Erythroblast (primary cell): Measurements from ENCODE around the gene KMT2D.

Experiments
- DNase-seq, 2 experiments: peaks; one replicate each; lab custom pipeline; 2025; lab: John Stamatoyannopoulos, UW
- GATA1 ChIP-seq: IDR thresholded peaks from 2 replicates; pipeline ENCODE4 v1.6.1; 2011; ENCODE audit warnings: low read depth, mild to moderate bottlenecking, control low read depth, low read length, moderate library complexity
- POLR2A ChIP-seq: IDR thresholded peaks from 2 replicates; pipeline ENCODE4 v1.6.1; 2011; ENCODE audit warnings: mild to moderate bottlenecking, low read length

The KMT2D gene

DNA sequence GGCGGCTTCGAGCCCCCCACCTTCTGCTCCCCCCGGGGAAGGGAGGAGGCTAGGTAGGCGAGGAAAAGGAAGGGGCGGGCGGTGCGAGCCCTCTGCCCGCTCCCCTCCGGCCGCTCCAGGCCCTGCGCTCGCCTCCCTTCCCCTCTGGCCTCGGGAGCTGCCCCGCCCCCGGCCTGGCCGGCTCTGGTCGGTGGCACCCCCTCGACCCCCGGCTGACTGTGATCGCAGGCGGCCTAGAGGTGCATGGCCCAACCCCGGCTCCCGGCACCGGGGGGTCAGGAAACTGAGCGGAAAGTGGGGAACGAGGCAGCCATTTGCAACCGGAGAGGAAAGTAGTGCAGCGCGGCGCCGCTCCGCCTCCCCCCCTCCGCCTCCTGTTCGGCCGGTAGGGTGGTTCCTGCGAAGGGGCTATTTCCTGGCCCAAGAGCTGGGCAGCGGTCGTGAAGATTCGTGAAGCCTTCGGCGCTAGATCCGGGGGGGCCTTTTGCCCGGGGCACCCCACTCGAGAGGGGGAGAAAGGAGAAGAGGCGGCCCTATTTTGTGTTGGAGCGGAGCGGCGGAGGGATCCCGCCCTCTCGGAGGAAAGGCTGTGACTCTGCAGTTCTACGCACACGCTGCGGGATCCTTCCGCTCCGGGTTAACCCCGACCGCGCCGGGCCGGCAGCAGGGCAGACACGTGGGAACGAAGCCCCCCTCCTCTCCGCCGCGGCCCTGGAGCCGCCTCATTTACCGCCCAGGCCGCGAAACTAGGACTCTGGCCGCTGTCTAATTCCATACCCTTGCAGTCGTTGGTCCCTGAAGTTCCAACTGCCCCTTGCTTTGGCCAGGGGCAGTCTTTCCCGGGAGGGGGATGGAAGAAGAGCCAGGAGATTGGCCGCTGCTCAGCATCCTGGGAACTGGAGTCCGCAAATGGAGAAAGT, at the start of gene KMT2D:
Gene KMT2D (minus strand): TSS at position 558 of the 920 bp plus-strand sequence. CDS start 5,470 bp downstream, outside the sequence.
- peak; percentile 97 for DNase-seq
- TF ChIP-seq POLR2A, result peak; percentile 80
- TF ChIP-seq GATA1, result no peak

DNA sequence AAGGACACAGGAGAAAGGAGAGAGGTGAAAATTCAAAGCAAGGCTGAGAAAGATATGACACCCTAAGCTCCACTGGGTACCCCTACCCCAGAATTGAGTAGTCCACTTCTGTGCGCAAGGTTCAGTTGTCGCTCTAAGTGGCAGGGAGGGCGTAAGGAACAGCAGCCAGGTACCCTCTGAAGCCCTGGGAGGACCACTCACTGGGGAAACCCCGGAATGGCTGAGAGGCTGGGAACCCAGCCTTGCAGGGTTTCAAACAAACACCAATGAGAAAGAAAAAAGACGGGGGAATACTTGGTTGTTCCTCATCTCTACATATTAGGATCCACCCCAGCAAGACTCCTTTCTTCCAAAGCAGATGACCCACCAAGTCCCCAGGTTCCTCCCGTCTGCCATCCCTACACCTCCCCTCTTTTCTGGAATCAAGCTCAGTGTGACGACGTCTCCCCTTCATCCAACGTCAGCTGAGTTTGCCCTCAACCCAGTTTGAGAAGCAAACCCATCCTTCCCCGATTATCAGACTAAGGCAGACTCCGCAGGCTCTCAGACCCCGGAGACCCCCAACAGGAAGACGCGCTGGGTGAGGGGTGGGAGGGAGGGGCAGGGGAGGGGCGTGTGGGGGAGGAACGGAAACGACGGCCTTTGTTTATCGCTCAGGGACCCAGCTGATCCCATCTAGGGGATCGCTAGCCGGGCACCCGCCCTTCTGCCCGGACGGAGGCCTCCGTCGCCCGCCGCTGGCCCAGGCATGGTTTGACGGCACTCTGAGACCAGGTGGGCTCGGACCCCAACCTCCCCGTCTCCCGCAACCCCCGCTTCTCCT, 49.3 kb upstream of the KMT2D start:
- DNase-seq, result peak in 1 of 2 experiments; percentile 59
- TF ChIP-seq GATA1, result no peak
- TF ChIP-seq POLR2A, result no peak

DNA sequence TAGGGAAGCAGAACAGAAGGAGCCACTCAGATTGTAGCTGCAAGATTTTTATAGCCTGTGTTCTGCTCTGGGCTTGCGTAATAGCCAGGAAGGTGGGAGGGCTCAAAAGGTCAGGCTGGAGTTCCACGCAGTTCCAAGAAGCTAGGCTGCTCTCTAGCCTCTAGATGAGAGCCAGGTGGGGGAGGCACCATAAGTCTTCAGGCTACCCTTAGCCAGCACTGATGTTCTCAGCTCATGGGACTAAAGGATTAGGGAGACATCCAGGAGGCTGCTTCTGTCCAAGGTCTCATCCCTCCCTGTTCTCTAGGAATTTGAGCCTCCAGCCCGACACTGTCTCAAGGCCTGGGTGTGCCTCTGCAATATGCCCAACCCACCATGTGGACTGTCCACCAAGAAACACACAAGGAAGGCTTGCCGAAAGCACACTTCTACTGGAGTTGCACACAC, 48.4 kb upstream of the KMT2D start:
- TF ChIP-seq GATA1 (no peak), POLR2A (no peak)
- DNase-seq, result peak in 1 of 2 experiments; percentile 40

- no peak for DNase-seq
- TF ChIP-seq POLR2A, result no peak
Observed at GRCh38 chr12:49105504-49106084, 45.0 kb upstream of the KMT2D start.

GRCh38 chr12:49104822-49105221, 44.2 kb upstream of the KMT2D start:
- TF ChIP-seq POLR2A (no peak), GATA1 (no peak)

DNA sequence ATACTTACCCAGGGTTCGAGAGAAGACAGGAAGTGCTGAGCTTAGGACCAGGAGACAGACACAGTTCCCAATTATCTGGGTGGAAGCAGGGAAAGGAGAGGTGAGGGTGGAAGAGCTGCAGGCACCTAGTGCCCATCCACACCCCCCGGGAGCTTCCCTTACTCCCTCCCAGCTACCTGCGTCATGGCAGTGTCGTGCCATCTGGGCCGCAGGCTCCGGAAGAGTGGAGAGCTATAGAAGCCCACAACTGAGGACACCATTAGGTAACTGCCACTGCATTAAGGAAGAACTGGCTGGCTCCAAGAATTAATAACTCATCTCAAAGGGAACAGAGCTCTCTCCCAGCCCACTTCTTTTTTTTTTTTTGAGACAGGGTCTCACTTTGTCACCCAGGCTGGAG, 39.8 kb upstream of the KMT2D start:
- no peak for TF ChIP-seq GATA1
- TF ChIP-seq POLR2A, result no peak
- no peak for DNase-seq

More at GRCh38 chr12:49104822-49105221, 44.2 kb upstream of the KMT2D start:
- no peak for DNase-seq

DNA sequence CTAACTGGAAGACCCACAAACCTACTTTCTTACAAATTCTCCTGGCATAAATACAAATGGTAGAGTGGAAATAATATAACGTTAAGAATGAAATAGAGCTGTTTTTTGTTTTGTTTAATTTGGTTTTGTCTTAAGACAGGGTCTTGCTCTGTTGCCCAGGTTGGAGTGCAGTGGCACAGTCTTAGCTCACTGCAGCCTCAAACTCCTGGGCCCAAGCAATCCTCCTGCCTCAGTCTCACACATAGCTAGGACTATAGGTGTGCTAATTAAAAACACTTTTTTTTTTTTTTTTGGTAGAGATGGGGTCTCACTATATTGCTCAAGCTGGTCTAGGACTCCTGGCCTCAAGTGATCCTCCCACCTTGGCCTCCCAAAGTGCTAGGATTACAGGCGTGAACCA, 38.1 kb upstream of the KMT2D start:
- TF ChIP-seq POLR2A, result no peak
- TF ChIP-seq GATA1, result no peak
- no peak for DNase-seq

DNA sequence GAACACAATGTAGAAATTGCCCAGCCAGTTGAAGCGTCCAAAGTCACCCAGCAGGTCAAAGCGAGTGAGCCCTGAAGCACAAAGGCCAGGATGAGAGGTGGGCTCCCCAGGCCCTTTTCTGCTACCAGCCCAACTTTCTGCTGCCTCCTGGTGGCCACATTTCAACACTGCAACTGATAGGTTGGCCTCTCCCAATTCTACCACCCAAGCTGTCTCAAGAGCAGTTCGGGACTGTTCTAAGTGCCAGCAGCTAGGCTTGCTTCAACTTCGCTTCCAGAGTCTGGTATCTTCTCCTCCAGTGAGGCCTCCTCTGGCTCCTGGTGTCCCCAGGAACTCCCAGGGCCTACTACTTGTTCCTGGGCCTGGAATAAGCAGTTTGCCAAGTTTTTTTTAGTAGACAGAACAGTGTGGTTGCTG, 37.4 kb upstream of the KMT2D start:
- DNase-seq, result peak; percentile 63 to 82
- no peak for TF ChIP-seq POLR2A
- no peak for TF ChIP-seq GATA1

GRCh38 chr12:49097381-49097780, 36.8 kb upstream of the KMT2D start:
- no peak for TF ChIP-seq GATA1
- no peak for TF ChIP-seq POLR2A
- DNase-seq, result no peak

- no peak for TF ChIP-seq POLR2A
- TF ChIP-seq GATA1, result no peak
- no peak for DNase-seq
Observed at GRCh38 chr12:49094975-49095365, 34.4 kb upstream of the KMT2D start.

- TF ChIP-seq GATA1 (no peak), POLR2A (no peak)
- peak in 1 of 2 experiments; percentile 25 for DNase-seq
Observed at GRCh38 chr12:49094160-49094974, 33.8 kb upstream of the KMT2D start, which contains the start of gene DHH. Gene DHH (minus strand): TSS chr12:49094801. CDS start chr12:49094512, 289 bp downstream.

- no peak for DNase-seq
- TF ChIP-seq GATA1, result no peak
Observed at GRCh38 chr12:49093792-49094159, 33.2 kb upstream of the KMT2D start.
